ENCODE results near the gene CFAP54. TPM values are rescaled to one million over a fixed set of nuclear protein-coding genes. Genes with fewer than 3 reads are reported as not detected.
"Not testable (repeated sequence)": the region's sequence is repeated elsewhere in the genome, so short reads cannot be mapped to it uniquely, and the experiment has no call there.

CFAP54 gene
- polyA plus RNA-seq, 1 of the 3 experiments (the other 2 are of a cell fraction) = 0.87 TPM

DNA sequence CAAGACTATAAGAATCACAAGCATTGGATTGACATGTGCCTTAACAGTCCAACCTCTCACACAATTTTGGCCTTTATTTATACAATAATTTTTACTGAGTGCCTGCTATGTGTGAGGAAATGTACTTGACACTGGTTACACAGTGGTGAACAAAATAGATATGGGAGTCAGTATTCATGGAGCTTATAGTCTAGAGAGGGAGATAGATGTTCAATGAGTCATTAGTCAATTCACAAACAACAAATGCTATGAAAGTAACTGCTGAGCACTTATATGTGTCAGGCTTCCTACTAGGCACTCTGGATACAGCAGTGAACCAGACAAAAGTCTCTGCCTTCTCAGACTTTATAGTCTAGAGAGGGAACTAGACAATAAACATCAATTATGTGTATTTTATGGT is 3.7 kb downstream of the CFAP54 start:
- Histone ChIP-seq H3F3A (replicated peaks; ENCODE audit: insufficient read depth) (no peaks in the 10 kb centered on the region), H4K20me1 (ENCODE audit: insufficient read depth) (no peaks in the 10 kb centered on the region), H3K79me2 (ENCODE audit: insufficient read depth) (no peaks in the 10 kb centered on the region), H3K36me3 (replicated peaks in 1 of 2; ENCODE audit: control insufficient read depth in 1 of 2, insufficient read depth in 2 of 2, low read length in 1 of 2) (no peaks in the 10 kb centered on the region), H3K27ac (ENCODE audit: low read depth in 2 of 2, low read length in 1 of 2) (no peak overlapping the region), H3K9me3 (no peaks in the 10 kb centered on the region; the same call in 1 of the 2 replicates), H3K27me3 (ENCODE audit: insufficient read depth) (no peaks in the 10 kb centered on the region), H3K9ac (no peak overlapping the region), H3K9me2 (no peaks in the 10 kb centered on the region), H3K4me2 (no peak overlapping the region), H3K4me1 (ENCODE audit: control insufficient read depth in 1 of 2, insufficient read depth in 2 of 2, low read depth in 1 of 2, low read length in 1 of 2) (peaks cover 2 to 4% of the 10 kb centered on the region in 2 experiments; a peak in 2 of 4 replicates), H2AFZ (ENCODE audit: low read depth) (no peak overlapping the region), H3K4me3 (ENCODE audit: low read depth in 2 of 2, low read length in 1 of 2) (no peak overlapping the region)
- no peak for DNase-seq
- no peak for TF ChIP-seq EZH2phosphoT487 (IDR thresholded peaks at IDR 0.05; ENCODE audit: borderline replicate concordance, low read depth)
- TF ChIP-seq, protein P1, sequence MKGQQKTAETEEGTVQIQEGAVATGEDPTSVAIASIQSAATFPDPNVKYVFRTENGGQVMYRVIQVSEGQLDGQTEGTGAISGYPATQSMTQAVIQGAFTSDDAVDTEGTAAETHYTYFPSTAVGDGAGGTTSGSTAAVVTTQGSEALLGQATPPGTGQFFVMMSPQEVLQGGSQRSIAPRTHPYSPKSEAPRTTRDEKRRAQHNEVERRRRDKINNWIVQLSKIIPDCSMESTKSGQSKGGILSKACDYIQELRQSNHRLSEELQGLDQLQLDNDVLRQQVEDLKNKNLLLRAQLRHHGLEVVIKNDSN (IDR thresholded peaks at IDR 0.05; ENCODE audit: borderline replicate concordance, low read depth) = no peak
- TF ChIP-seq NRF1 (IDR thresholded peaks at IDR 0.05; ENCODE audit: low read depth, low read length) = no peak
- POLR2A ChIA-PET = interaction anchor here (0.6 kb wide), 1 partner anchor 1465 kb away, joined by 3 read pairs; no protein-coding TSS in a partner anchor
- CTCF ChIA-PET = interaction anchor here (1.2 kb wide), 1 partner anchor 38 kb away, joined by 3 read pairs; no protein-coding TSS in a partner anchor

DNA sequence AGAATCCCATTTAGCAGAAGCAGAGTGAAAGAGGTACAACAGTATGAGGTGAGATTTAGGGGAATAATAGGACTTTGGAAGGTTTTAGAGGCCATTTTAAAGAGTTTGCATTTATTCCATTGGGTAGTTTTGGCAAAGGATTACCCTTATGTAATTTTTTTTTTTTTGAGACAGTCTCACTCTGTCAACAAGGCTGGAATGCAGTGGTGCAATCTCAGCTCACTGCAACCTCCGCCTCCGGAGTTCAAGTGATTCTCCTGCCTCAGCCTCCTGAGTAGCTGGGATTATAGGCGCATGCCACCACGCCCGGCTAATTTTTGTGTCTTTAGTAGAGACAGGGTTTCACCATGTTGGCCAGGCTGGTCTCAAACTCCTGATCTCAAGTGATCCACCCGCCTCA is 4.8 kb downstream of the CFAP54 start:
- DNase-seq; H2AFZ ChIP-seq (ENCODE audit: low read depth); H3K4me2 ChIP-seq; H3K27ac ChIP-seq (ENCODE audit: low read depth in 2 of 2, low read length in 1 of 2); POLR2A ChIA-PET; H3F3A ChIP-seq (replicated peaks; ENCODE audit: insufficient read depth); H3K9ac ChIP-seq; H3K9me3 ChIP-seq; H3K27me3 ChIP-seq (ENCODE audit: insufficient read depth); H4K20me1 ChIP-seq (ENCODE audit: insufficient read depth); H3K4me1 ChIP-seq (ENCODE audit: control insufficient read depth in 1 of 2, insufficient read depth in 2 of 2, low read depth in 1 of 2, low read length in 1 of 2); H3K4me3 ChIP-seq (ENCODE audit: low read depth in 2 of 2, low read length in 1 of 2); H3K36me3 ChIP-seq (replicated peaks in 1 of 2; ENCODE audit: control insufficient read depth in 1 of 2, insufficient read depth in 2 of 2, low read length in 1 of 2); H3K79me2 ChIP-seq (ENCODE audit: insufficient read depth); H3K9me2 ChIP-seq: not testable (repeated sequence)
- 93% methylated on average over 6 of the region's 6 CpGs for WGBS (ENCODE audit: low lambda C conversion rate)
- CTCF ChIA-PET = interaction anchor here (1.2 kb wide), 1 partner anchor 39 kb away, joined by 3 read pairs; no protein-coding TSS in a partner anchor

DNA sequence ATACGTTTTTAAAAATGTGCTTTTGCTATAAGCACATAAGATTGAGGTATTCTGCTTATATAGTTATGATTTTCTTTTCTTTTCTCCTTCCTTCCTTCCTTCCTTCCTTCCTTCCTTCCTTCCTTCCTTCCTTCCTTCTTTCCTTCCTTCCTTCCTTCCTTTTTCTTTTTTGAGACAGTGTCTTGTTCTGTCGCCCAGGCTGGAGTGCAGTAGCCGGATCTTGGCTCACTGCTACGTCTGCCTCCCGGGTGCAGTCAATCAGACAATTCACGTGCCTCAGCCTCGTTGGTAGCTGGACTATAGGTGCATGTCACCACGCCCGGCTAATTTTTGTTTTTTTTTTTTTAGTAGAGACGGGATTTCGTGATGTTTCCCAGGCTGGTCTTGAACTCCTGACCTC is 5.8 kb downstream of the CFAP54 start:
- H4K20me1 ChIP-seq (ENCODE audit: insufficient read depth) = no peaks in the 10 kb centered on the region
- H3K27ac ChIP-seq (ENCODE audit: low read depth in 2 of 2, low read length in 1 of 2) = no peak overlapping the region
- H3K9me2 ChIP-seq = no peaks in the 10 kb centered on the region
- CTCF ChIA-PET = no interaction called here
- no peak overlapping the region for H3K4me2 ChIP-seq
- POLR2A ChIA-PET = no interaction called here
- TF ChIP-seq CHD2 (IDR thresholded peaks at IDR 0.05; ENCODE audit: low read length, partially characterized antibody) (no peak), TEAD4 (IDR thresholded peaks at IDR 0.05; ENCODE audit: borderline replicate concordance, insufficient read depth) (no peak), MXI1 (IDR thresholded peaks at IDR 0.05; ENCODE audit: low read depth, low read length) (no peak), GATA2 (CRISPR knock-in tag; IDR thresholded peaks at IDR 0.05) (no peak), POLR2AphosphoS5 (IDR thresholded peaks at IDR 0.05; ENCODE audit: low read depth, low read length) (no peak), SIN3A (IDR thresholded peaks at IDR 0.05; ENCODE audit: borderline replicate concordance, low read depth, low read length) (no peak), FOXM1 (IDR thresholded peaks at IDR 0.05; ENCODE audit: low read depth) (no peak), RFX5 (IDR thresholded peaks at IDR 0.05; ENCODE audit: low read length) (no peak), NFIC (IDR thresholded peaks at IDR 0.05; ENCODE audit: borderline replicate concordance) (no peak), EZH2phosphoT487 (IDR thresholded peaks at IDR 0.05; ENCODE audit: borderline replicate concordance, low read depth) (no peak), TCF12 (IDR thresholded peaks at IDR 0.05) (no peak), RAD21 (IDR thresholded peaks at IDR 0.05; ENCODE audit: low read length) (no peak)
- TF ChIP-seq, protein P2, sequence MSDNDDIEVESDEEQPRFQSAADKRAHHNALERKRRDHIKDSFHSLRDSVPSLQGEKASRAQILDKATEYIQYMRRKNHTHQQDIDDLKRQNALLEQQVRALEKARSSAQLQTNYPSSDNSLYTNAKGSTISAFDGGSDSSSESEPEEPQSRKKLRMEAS (IDR thresholded peaks at IDR 0.05; ENCODE audit: low read depth) = no peak
- TF ChIP-seq, protein P1 (IDR thresholded peaks at IDR 0.05; ENCODE audit: borderline replicate concordance, low read depth) = no peak
- no peaks in the 10 kb centered on the region for H3K36me3 ChIP-seq (replicated peaks in 1 of 2; ENCODE audit: control insufficient read depth in 1 of 2, insufficient read depth in 2 of 2, low read length in 1 of 2)
- H3K9ac ChIP-seq = no peak overlapping the region
- 95% methylated on average over 11 of the region's 11 CpGs for WGBS (ENCODE audit: low lambda C conversion rate)
- H3K27me3 ChIP-seq (ENCODE audit: insufficient read depth) = no peaks in the 10 kb centered on the region
- no peak for DNase-seq
- H3K4me1 ChIP-seq (ENCODE audit: control insufficient read depth in 1 of 2, insufficient read depth in 2 of 2, low read depth in 1 of 2, low read length in 1 of 2) = no peaks in the 10 kb centered on the region; a peak in 1 of 4 replicates
- H2AFZ ChIP-seq (ENCODE audit: low read depth) = no peak overlapping the region
- H3K9me3 ChIP-seq = no peaks in the 10 kb centered on the region; the same call in 1 of the 2 replicates
- H3F3A ChIP-seq (replicated peaks; ENCODE audit: insufficient read depth) = peaks cover 3% of the 10 kb centered on the region
- no peak overlapping the region for H3K4me3 ChIP-seq (ENCODE audit: low read depth in 2 of 2, low read length in 1 of 2)
- no peaks in the 10 kb centered on the region for H3K79me2 ChIP-seq (ENCODE audit: insufficient read depth)
